Measurements from ENCODE around the gene CTSZ. TPM values are rescaled to one million over a fixed set of nuclear protein-coding genes. Genes with fewer than 3 reads are reported as not detected.

Gene CTSZ
- total RNA-seq, 2 experiments from 2014 or later: 42.4 to 44.0 TPM

- peaks cover 77% of the 10 kb centered on the region for H3K36me3 Mint-ChIP-seq (ENCODE audit: low read depth)
- peak overlapping the region; percentile 95 for H3K27ac Mint-ChIP-seq
- H3K9me3 Mint-ChIP-seq (ENCODE audit: insufficient read depth): no peaks in the 10 kb centered on the region
- POLR2A ChIA-PET: interaction anchor here (0.9 to 2.3 kb wide), 15 partner anchors 12 to 380 kb away, joined by 3 to 27 read pairs (median 6); partner anchors contain the start of genes PRELID3B, STX16 and ZNF831
- H3K27me3 Mint-ChIP-seq (ENCODE audit: low read depth): no peaks in the 10 kb centered on the region
- H3K4me3 Mint-ChIP-seq: peak overlapping the region; percentile 93
- ATAC-seq (no peak), DNase-seq (no peak)
- CTCF ChIA-PET: interaction anchor here (1.4 to 4.8 kb wide), 4 partner anchors 12 to 191 kb away, joined by 4 to 18 read pairs (median 4); partner anchors contain the start of gene PRELID3B
- H3K4me1 Mint-ChIP-seq (ENCODE audit: low read depth): peaks cover 54% of the 10 kb centered on the region
Measured at GRCh38 chr20:59030911-59031563, 24.0 kb upstream of the CTSZ start.

- H3K9me3 Mint-ChIP-seq (ENCODE audit: insufficient read depth): no peaks in the 10 kb centered on the region
- POLR2A ChIA-PET: interaction anchor here (1.2 kb wide), 1 partner anchor 47 kb away, joined by 5 read pairs; no protein-coding TSS in a partner anchor
- H3K27me3 Mint-ChIP-seq (ENCODE audit: low read depth): no peaks in the 10 kb centered on the region
- H3K4me3 Mint-ChIP-seq: peak overlapping the region; percentile 93
- CTCF ChIA-PET: interaction anchor here (1.1 to 1.4 kb wide), 2 partner anchors 15 to 47 kb away, joined by 3 read pairs; partner anchors contain the start of gene NELFCD
- H3K4me1 Mint-ChIP-seq (ENCODE audit: low read depth): peaks cover 55% of the 10 kb centered on the region
- H3K36me3 Mint-ChIP-seq (ENCODE audit: low read depth): peaks cover 75% of the 10 kb centered on the region
- DNase-seq: peak; percentile 13
- no peak overlapping the region for H3K27ac Mint-ChIP-seq
- no peak for ATAC-seq
Measured at GRCh38 chr20:59028812-59029211, 21.8 kb upstream of the CTSZ start.

- ChIA-PET POLR2A (no interaction called here), CTCF (interaction anchor here (0.8 to 1.9 kb wide), 3 partner anchors 10 to 180 kb away, joined by 3 to 4 read pairs (median 3); no protein-coding TSS in a partner anchor)
- Mint-ChIP-seq H3K9me3 (ENCODE audit: insufficient read depth) (no peaks in the 10 kb centered on the region), H3K4me1 (ENCODE audit: low read depth) (peaks cover 50% of the 10 kb centered on the region), H3K4me3 (no peak overlapping the region), H3K27ac (peak overlapping the region; percentile 3), H3K36me3 (ENCODE audit: low read depth) (peaks cover 78% of the 10 kb centered on the region), H3K27me3 (ENCODE audit: low read depth) (no peaks in the 10 kb centered on the region)
- DNase-seq (no peak), ATAC-seq (no peak)
Measured at GRCh38 chr20:59027741-59028320, 20.8 kb upstream of the CTSZ start.

- Mint-ChIP-seq H3K9me3 (ENCODE audit: insufficient read depth) (no peaks in the 10 kb centered on the region), H3K27ac (no peak overlapping the region), H3K27me3 (ENCODE audit: low read depth) (no peaks in the 10 kb centered on the region), H3K4me1 (ENCODE audit: low read depth) (peaks cover 47% of the 10 kb centered on the region), H3K36me3 (ENCODE audit: low read depth) (peaks cover 82% of the 10 kb centered on the region), H3K4me3 (no peak overlapping the region)
- DNase-seq (no peak), ATAC-seq (no peak)
- ChIA-PET POLR2A (no interaction called here), CTCF (interaction anchor here (0.8 to 1.9 kb wide), 3 partner anchors 10 to 181 kb away, joined by 3 to 4 read pairs (median 4); no protein-coding TSS in a partner anchor)
Measured at GRCh38 chr20:59026904-59027740, 20.1 kb upstream of the CTSZ start.

GRCh38 chr20:59025511-59025910 lies 18.5 kb upstream of the CTSZ start:
- POLR2A ChIA-PET: interaction anchor here (0.6 kb wide), 1 partner anchor 36 kb away, joined by 3 read pairs; no protein-coding TSS in a partner anchor
- Mint-ChIP-seq H3K27me3 (ENCODE audit: low read depth) (no peaks in the 10 kb centered on the region), H3K9me3 (ENCODE audit: insufficient read depth) (no peaks in the 10 kb centered on the region), H3K4me1 (ENCODE audit: low read depth) (peaks cover 39% of the 10 kb centered on the region), H3K4me3 (no peak overlapping the region), H3K27ac (no peak overlapping the region), H3K36me3 (ENCODE audit: low read depth) (peaks cover 73% of the 10 kb centered on the region)
- DNase-seq (no peak), ATAC-seq (no peak)
- CTCF ChIA-PET: no interaction called here

GRCh38 chr20:59025086-59025485 lies 18.0 kb upstream of the CTSZ start:
- no peaks in the 10 kb centered on the region for H3K27me3 Mint-ChIP-seq (ENCODE audit: low read depth)
- ChIA-PET POLR2A (interaction anchor here (0.6 to 1.0 kb wide), 2 partner anchors 36 to 136 kb away, joined by 3 read pairs; no protein-coding TSS in a partner anchor), CTCF (no interaction called here)
- ATAC-seq (no peak), DNase-seq (no peak)
- no peak overlapping the region for H3K4me3 Mint-ChIP-seq
- H3K9me3 Mint-ChIP-seq (ENCODE audit: insufficient read depth): no peaks in the 10 kb centered on the region
- H3K36me3 Mint-ChIP-seq (ENCODE audit: low read depth): peaks cover 68% of the 10 kb centered on the region
- peaks cover 35% of the 10 kb centered on the region for H3K4me1 Mint-ChIP-seq (ENCODE audit: low read depth)
- H3K27ac Mint-ChIP-seq: no peak overlapping the region

GRCh38 chr20:59024111-59024530 lies 17.1 kb upstream of the CTSZ start:
- Mint-ChIP-seq H3K4me3 (no peak overlapping the region), H3K4me1 (ENCODE audit: low read depth) (peaks cover 27% of the 10 kb centered on the region), H3K36me3 (ENCODE audit: low read depth) (peaks cover 59% of the 10 kb centered on the region), H3K9me3 (ENCODE audit: insufficient read depth) (no peaks in the 10 kb centered on the region), H3K27me3 (ENCODE audit: low read depth) (no peaks in the 10 kb centered on the region), H3K27ac (no peak overlapping the region)
- ATAC-seq (no peak), DNase-seq (no peak)
- ChIA-PET CTCF (no interaction called here), POLR2A (interaction anchor here (1.0 kb wide), 1 partner anchor 135 kb away, joined by 3 read pairs; no protein-coding TSS in a partner anchor)

GRCh38 chr20:59023616-59024015 lies 16.6 kb upstream of the CTSZ start:
- H3K27ac Mint-ChIP-seq: no peak overlapping the region
- no peaks in the 10 kb centered on the region for H3K27me3 Mint-ChIP-seq (ENCODE audit: low read depth)
- H3K4me1 Mint-ChIP-seq (ENCODE audit: low read depth): peaks cover 22% of the 10 kb centered on the region
- CTCF ChIA-PET: no interaction called here
- POLR2A ChIA-PET: interaction anchor here (0.8 kb wide), 1 partner anchor 9 kb away, joined by 5 read pairs; the partner anchor contains the start of gene ATP5F1E
- DNase-seq (no peak), ATAC-seq (no peak)
- H3K4me3 Mint-ChIP-seq: no peak overlapping the region
- H3K36me3 Mint-ChIP-seq (ENCODE audit: low read depth): peaks cover 54% of the 10 kb centered on the region
- H3K9me3 Mint-ChIP-seq (ENCODE audit: insufficient read depth): no peaks in the 10 kb centered on the region

- ChIA-PET POLR2A (no interaction called here), CTCF (no interaction called here)
- DNase-seq: no peak
- no peak for ATAC-seq
- H3K27ac Mint-ChIP-seq: peak overlapping the region; percentile 10
- H3K4me3 Mint-ChIP-seq: no peak overlapping the region
- no peaks in the 10 kb centered on the region for H3K9me3 Mint-ChIP-seq (ENCODE audit: insufficient read depth)
- H3K36me3 Mint-ChIP-seq (ENCODE audit: low read depth): peaks cover 48% of the 10 kb centered on the region
- no peaks in the 10 kb centered on the region for H3K27me3 Mint-ChIP-seq (ENCODE audit: low read depth)
- H3K4me1 Mint-ChIP-seq (ENCODE audit: low read depth): peaks cover 16% of the 10 kb centered on the region
Measured at GRCh38 chr20:59022754-59023153, 15.7 kb upstream of the CTSZ start.

GRCh38 chr20:59020938-59021551 lies 14.0 kb upstream of the CTSZ start:
- POLR2A ChIA-PET: interaction anchor here (0.9 kb wide), 1 partner anchor 369 kb away, joined by 4 read pairs; no protein-coding TSS in a partner anchor
- Mint-ChIP-seq H3K9me3 (ENCODE audit: insufficient read depth) (no peaks in the 10 kb centered on the region), H3K4me3 (no peak overlapping the region), H3K4me1 (ENCODE audit: low read depth) (peaks cover 22% of the 10 kb centered on the region), H3K27me3 (ENCODE audit: low read depth) (no peaks in the 10 kb centered on the region), H3K27ac (no peak overlapping the region), H3K36me3 (ENCODE audit: low read depth) (peaks cover 31% of the 10 kb centered on the region)
- CTCF ChIA-PET: no interaction called here
- DNase-seq: no peak
- no peak for ATAC-seq

- DNase-seq: no peak
- Mint-ChIP-seq H3K4me3 (no peak within 1 kb of the TSS), H3K9me3 (ENCODE audit: insufficient read depth) (no peaks in the 10 kb centered on the region), H3K4me1 (ENCODE audit: low read depth) (peaks cover 26% of the 10 kb centered on the region), H3K27me3 (ENCODE audit: low read depth) (no peaks in the 10 kb centered on the region), H3K27ac (no peak within 1 kb of the TSS), H3K36me3 (ENCODE audit: low read depth) (peaks cover 19% of the 10 kb centered on the region)
- ATAC-seq: no peak
- ChIA-PET POLR2A (no interaction called here), CTCF (no interaction called here)
Measured at GRCh38 chr20:59019217-59019616, 12.2 kb upstream of the CTSZ start, which contains the start of gene TUBB1. TUBB1 (plus strand) TSS chr20:59019429; CDS start chr20:59019523, 94 bp downstream.
